GM12872 (cell line): ENCODE data around the gene PWWP2B.

Experiments used
- TF ChIP-seq, protein P1 (sequence below): IDR thresholded peaks from 3 replicates; pipeline ENCODE4 v1.5.1; 2011; ENCODE audit warnings: low read depth, mild to moderate bottlenecking, low read length, moderate library complexity; ENCODE audit not compliant: insufficient read depth

Gene PWWP2B

GRCh38 chr10:132383751-132384196, 13.2 kb upstream of the PWWP2B start:
- TF ChIP-seq, protein P1, sequence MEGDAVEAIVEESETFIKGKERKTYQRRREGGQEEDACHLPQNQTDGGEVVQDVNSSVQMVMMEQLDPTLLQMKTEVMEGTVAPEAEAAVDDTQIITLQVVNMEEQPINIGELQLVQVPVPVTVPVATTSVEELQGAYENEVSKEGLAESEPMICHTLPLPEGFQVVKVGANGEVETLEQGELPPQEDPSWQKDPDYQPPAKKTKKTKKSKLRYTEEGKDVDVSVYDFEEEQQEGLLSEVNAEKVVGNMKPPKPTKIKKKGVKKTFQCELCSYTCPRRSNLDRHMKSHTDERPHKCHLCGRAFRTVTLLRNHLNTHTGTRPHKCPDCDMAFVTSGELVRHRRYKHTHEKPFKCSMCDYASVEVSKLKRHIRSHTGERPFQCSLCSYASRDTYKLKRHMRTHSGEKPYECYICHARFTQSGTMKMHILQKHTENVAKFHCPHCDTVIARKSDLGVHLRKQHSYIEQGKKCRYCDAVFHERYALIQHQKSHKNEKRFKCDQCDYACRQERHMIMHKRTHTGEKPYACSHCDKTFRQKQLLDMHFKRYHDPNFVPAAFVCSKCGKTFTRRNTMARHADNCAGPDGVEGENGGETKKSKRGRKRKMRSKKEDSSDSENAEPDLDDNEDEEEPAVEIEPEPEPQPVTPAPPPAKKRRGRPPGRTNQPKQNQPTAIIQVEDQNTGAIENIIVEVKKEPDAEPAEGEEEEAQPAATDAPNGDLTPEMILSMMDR, result no peak

DNA sequence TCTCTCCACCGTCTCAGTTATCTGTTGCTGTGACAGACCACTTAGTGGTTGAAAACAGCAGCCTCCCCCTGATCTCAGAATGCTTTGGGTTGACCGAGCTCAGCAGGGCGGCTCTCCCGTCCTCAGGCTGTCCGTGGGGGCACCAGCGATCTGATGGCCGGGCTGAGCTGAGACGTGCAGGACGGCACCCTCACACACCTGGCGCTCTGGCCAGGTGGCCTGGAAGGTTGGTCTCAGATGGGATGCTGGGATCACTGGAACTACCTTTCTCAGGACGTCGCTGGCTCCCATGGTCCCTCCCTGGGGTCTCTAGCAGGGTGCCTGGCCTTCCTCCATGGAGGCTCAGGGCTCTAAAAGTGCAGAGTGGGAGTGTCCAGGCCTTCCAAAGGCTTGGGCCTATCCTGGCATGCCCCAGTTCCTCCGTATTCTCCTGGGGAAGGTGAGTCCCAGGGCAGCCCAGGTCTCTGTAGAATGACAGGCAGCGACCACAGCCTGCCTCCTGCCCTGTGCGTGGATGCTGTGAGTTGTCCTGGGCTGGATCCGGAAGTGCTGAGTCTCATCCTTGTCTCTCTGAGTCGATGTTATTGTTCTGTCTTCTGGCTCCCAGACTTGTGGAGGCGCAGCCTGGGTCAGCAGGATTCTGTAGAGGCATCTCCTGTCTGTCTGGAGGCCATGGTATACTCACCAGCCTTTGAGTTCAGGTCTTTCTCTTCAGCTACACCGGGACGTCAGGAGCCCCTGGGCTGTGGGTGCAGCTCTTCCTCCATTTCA, 12.2 kb upstream of the PWWP2B start:
- TF ChIP-seq, protein P1, result no peak

DNA sequence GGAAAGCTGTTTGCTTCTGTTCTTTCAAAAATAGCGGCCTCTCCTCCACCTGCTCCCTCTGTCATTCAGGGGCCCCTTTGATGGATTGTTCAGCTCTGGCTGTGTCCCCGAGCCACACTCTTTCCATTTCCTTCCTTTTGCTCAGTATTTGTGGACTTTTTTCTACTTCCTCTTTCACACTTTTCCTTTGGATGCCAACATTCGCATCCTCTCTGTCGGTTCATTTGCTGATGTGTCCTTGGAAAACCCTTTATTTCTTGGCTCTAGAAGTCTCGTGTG, 11.7 kb upstream of the PWWP2B start:
- TF ChIP-seq, protein P1, result no peak

- TF ChIP-seq, protein P1, result no peak
Measured at GRCh38 chr10:132385721-132386418, 11.1 kb upstream of the PWWP2B start.

DNA sequence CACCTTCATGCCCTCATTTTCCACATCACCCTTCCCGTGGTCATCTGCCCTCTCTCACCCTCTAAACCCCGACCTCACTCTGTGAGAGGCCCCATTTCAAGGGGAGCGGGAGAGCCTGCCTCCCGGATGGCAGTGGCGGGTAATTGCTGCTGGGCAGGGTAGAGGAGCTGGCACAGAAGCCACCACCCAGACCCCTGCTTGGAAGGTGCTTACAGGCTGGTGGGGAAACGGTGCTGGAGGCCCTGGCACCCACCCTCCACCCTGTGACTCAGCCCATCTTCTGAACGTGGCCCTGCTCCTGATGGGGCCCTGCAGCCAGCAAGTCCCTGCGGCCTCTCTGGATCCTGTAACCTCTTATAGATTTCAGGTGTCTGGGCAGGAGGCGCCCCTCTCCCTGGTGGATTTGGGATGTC, 10.6 kb upstream of the PWWP2B start:
- TF ChIP-seq, protein P1, result no peak

DNA sequence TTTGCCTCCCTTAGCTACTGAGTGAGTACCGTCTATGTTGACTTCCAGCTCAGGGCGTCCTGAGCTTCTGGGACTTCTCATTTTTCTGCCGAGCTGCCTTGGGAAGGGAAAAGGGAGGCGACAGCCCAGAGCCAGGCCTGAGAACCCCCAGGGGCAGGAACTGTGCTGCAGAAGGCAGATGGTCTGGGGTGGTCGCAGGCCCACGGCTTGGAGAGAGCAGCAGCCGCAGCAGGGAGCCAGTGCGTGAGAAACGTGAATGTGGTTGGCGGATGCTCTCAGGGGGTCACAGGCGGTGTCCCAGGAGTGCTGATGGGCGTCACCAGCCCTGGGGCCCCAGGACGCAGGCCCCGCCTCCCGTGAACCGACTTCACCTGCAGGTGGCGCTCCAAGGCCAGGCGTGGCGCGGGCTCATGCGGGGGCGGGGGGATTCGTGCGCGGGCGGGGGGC, 9.2 kb upstream of the PWWP2B start:
- TF ChIP-seq, protein P1, result peak; percentile 64; the same call in 2 of the 3 replicates

DNA sequence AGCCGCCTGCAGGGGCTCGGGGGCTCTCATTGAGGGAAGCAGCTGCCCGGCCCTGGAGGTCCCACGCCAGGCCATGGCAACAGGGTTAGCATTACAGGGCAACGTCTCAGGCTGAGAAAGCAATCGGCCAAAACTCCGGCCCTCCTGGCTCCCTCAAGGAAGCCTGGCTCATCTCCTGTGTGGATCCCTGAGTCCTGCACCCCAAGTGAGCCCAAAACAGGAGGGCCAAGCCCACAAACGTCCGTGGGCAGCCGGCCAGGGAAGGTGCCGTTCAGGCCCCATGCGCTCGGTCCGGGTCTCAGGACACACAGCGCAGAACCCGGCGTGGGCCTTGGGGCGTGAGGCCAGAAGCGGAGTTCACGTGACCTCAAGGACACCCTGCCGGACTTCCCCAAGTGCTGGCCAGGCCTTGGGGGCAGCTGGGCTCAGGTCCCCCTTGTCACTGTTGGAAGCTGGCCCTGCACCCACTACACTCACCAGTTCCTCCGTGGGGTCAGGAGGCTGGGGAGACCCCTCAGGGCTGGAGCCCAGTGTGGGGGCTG, 8.0 kb upstream of the PWWP2B start:
- TF ChIP-seq, protein P1, result no peak
